GM12878 (cell line): ENCODE results near the gene PLEKHG4B. TPM values are rescaled to one million over a fixed set of nuclear protein-coding genes. Genes with fewer than 3 reads are reported as not detected.

Experiments
- ATAC-seq: fragments of 200-7000 bp; cut with Tn5 transposase; 3 replicates; pipeline ENCODE4 v1.9.1; 2020; ENCODE audit warnings: mild to moderate bottlenecking, moderate library complexity
- BruUV-seq: library from RNA; stranded (reverse); fragments of 400-500 nt; replicated peaks from 2 replicates; lab custom pipeline; 2021; lab: Mats Ljungman, UMichigan
- CTCF ChIA-PET: fragments of 300-600 bp; sonication (Branson Sonifier 250); formaldehyde crosslinking; extraction: SDS; loops from one replicate; lab custom pipeline; 2021; ENCODE audit warnings: inconsistent platforms; lab: Yijun Ruan, JAX
- POLR2A ChIA-PET: fragments of 350-600 bp; formaldehyde crosslinking; extraction: SDS; loops from one replicate; lab custom pipeline; 2021; ENCODE audit warnings: inconsistent platforms; lab: Charles Lee
- RAD21 ChIA-PET: fragments of 300-600 bp; sonication (Branson Sonifier 250); formaldehyde crosslinking; loops from one replicate; lab custom pipeline; 2023; ENCODE audit warnings: antibody characterized with exemption; ENCODE audit not compliant: unreplicated experiment; lab: Charles Lee
- SMC1A ChIA-PET: fragments of 300-600 bp; sonication (Branson Sonifier 250); formaldehyde crosslinking; loops from one replicate; lab custom pipeline; 2023; ENCODE audit not compliant: unreplicated experiment, uncharacterized antibody; lab: Charles Lee
- DNase-seq: peaks from one replicate; pipeline ENCODE4 v3.0.0-alpha.2; 2011; ENCODE audit warnings: low read depth, low spot score
- FAIRE-seq: peaks from 3 replicates; lab custom pipeline; 2011; peaks lifted over from hg19 to GRCh38; lab: Jason Lieb, UNC
- H2AFZ ChIP-seq: 2 replicates; pipeline ENCODE4 v1.6.0; 2011; ENCODE audit warnings: low read depth, low read length, control low read depth; ENCODE audit not compliant: control insufficient read depth
- H3K27ac ChIP-seq: 2 replicates; pipeline ENCODE4 v1.5.1; 2011; ENCODE audit warnings: control low read depth; ENCODE audit not compliant: control insufficient read depth, insufficient read depth
- H3K27me3 ChIP-seq, 2 experiments: replicated peaks in 1 of 2; 2 replicates each; pipeline versions ENCODE4 v1.6.0 to v1.6.1; 2011; ENCODE audit warnings: low read length in 1 of 2; ENCODE audit not compliant: control insufficient read depth in 2 of 2, insufficient read depth in 2 of 2
- H3K36me3 ChIP-seq, 2 experiments: 2 replicates each; pipeline ENCODE4 v1.5.1; 2011; ENCODE audit warnings: low read length in 1 of 2; ENCODE audit not compliant: control insufficient read depth in 2 of 2, insufficient read depth in 2 of 2
- H3K4me1 ChIP-seq: 2 replicates; pipeline ENCODE4 v1.6.1; 2011; ENCODE audit warnings: mild to moderate bottlenecking, low read length, moderate library complexity, mixed read lengths; ENCODE audit not compliant: control insufficient read depth, insufficient read depth
- H3K4me2 ChIP-seq: 2 replicates; pipeline ENCODE4 v1.6.0; 2011; ENCODE audit warnings: control low read depth; ENCODE audit not compliant: control insufficient read depth, insufficient read depth
- H3K4me3 ChIP-seq: fragments of 200-600 bp; sonication (generic); 2 replicates; pipeline ENCODE4 v1.5.1; 2016
- H3K79me2 ChIP-seq: 2 replicates; pipeline ENCODE4 v1.6.0; 2011; ENCODE audit warnings: low read length; ENCODE audit not compliant: control insufficient read depth, insufficient read depth
- H3K9ac ChIP-seq: 2 replicates; pipeline ENCODE4 v1.8.0; 2011; ENCODE audit warnings: low read length, control low read depth, mixed read lengths; ENCODE audit not compliant: control insufficient read depth, insufficient read depth
- H3K9me3 ChIP-seq: replicated peaks from 3 replicates; pipeline ENCODE4 v1.5.1; 2011; ENCODE audit warnings: mild to moderate bottlenecking, low read length; ENCODE audit not compliant: control insufficient read depth, insufficient read depth
- H4K20me1 ChIP-seq: 2 replicates; pipeline ENCODE4 v1.6.0; 2011; ENCODE audit not compliant: control insufficient read depth, insufficient read depth
- ASH2L ChIP-seq: fragments of 300-600, 200-600 bp; sonication (generic); IDR thresholded peaks from 2 replicates; pipeline ENCODE4 v1.6.1; 2017; ENCODE audit warnings: low read depth, mild to moderate bottlenecking, borderline replicate concordance
- FOXK2 ChIP-seq: fragments of 450-650 bp; IDR thresholded peaks from 2 replicates; pipeline ENCODE4 v1.6.1; 2017; ENCODE audit warnings: mild to moderate bottlenecking, moderate library complexity
- REST ChIP-seq: IDR thresholded peaks from 2 replicates; pipeline ENCODE4 v1.6.1; 2012; ENCODE audit warnings: mild to moderate bottlenecking, low read depth, low read length
- SIN3A ChIP-seq: IDR thresholded peaks from 2 replicates; pipeline ENCODE4 v1.6.1; 2012; ENCODE audit warnings: low read depth, low read length, improper control_type of control experiment
- STAT3 ChIP-seq: IDR thresholded peaks from 2 replicates; pipeline ENCODE4 v1.6.1; 2011; ENCODE audit warnings: low read depth, low read length, improper control_type of control experiment
- WGBS: methylation state at CpG from one replicate; pipeline ENCODE4 v1.1.6; 2016; ENCODE audit warnings: low lambda C conversion rate; ENCODE audit not compliant: insufficient replicate concordance, insufficient coverage; ENCODE audit errors: missing lambda C conversion rate; 5-methylcytosine and 5-hydroxymethylcytosine counted together
- in situ Hi-C: fragments of 300-500 bp; cut with MboI; formaldehyde crosslinking; loops from 9 replicates; pipeline ENCODE4 v1.14.3; 2018; ENCODE audit warnings: mixed read lengths
- intact Hi-C: fragments of 100-400 bp; cut with micrococcal nuclease; formaldehyde crosslinking; loops from one replicate; pipeline ENCODE4 v1.14.2; 2022; ENCODE audit not compliant: unreplicated experiment
- polyA plus RNA-seq, 11 experiments: library from polyadenylated mRNA; depleted of rRNA in 4 of 11; unstranded in 6 of 11; stranded (reverse) in 5 of 11; fragments of >200 nt; fragmentation: Nextera tagmentation in 4 of 11; fragmentation: Illumina TruSeq in 1 of 11; extraction: Ambion mirVana in 4 of 11; extraction: Trizol in 1 of 11; gene quantifications; 1 replicate in 1 of 11; 2 replicates in 10 of 11; pipeline versions ENCODE4 v1.2.1 to v1.2.3, GENCODE V29; 2011 to 2016; ENCODE audit warnings: inconsistent platforms in 2 of 11, missing spikeins in 2 of 11, low read depth in 1 of 11
- total RNA-seq, 4 experiments: library from RNA; depleted of rRNA in 3 of 4; stranded (reverse); fragments of >200 nt in 3 of 4; fragmentation: Illumina TruSeq in 1 of 4; extraction: Trizol in 1 of 4; gene quantifications; 2 replicates each; pipeline versions ENCODE4 v1.2.1 to v1.2.3, GENCODE V29; 2013 to 2021

PLEKHG4B gene
- total and polyA plus RNA-seq, 10 of the 15 experiments (the other 5 are each of a cell fraction or from before 2014, with no cell fraction given): under 0.01 to 0.05 (median 0.01) TPM; not detected in 6

GRCh38 chr5:219991-220390 lies 128.0 kb downstream of the PLEKHG4B start:
- H3K4me1 ChIP-seq: peaks cover 9% of the 10 kb centered on the region
- POLR2A ChIA-PET: interaction anchor here (0.7 to 3.4 kb wide), 4 partner anchors 31 to 253 kb away, joined by 3 to 21 read pairs (median 3); partner anchors contain the start of gene PDCD6
- no peak for DNase-seq
- CTCF ChIA-PET: interaction anchor here (1.6 to 2.8 kb wide), 2 partner anchors 32 to 227 kb away, joined by 3 to 13 read pairs; no protein-coding TSS in a partner anchor
- peak overlapping the region; percentile 86; the same call in 1 of the 2 replicates for H3K9ac ChIP-seq
- H3K27me3 ChIP-seq: no peaks in the 10 kb centered on the region
- in situ Hi-C loops: no loop called here
- H2AFZ ChIP-seq: no peak overlapping the region
- no peak for TF ChIP-seq STAT3
- no peak for TF ChIP-seq REST
- TF ChIP-seq ASH2L: peak; percentile 80; the same call in 1 of the 2 replicates
- TF ChIP-seq SIN3A: 0 out of 2 replicates have a peak, but pooled peaks have one; percentile 35
- TF ChIP-seq FOXK2: peak; percentile 23; the same call in 1 of the 2 replicates
- TF ChIP-seq, all 136 proteins: peak for 3
- Histone ChIP-seq H3K4me2 (peak overlapping the region; percentile 66), H3K27ac (peak overlapping the region; percentile 39), H3K4me3 (peak overlapping the region; percentile 98), H3K79me2 (peaks cover 57% of the 10 kb centered on the region), H4K20me1 (no peaks in the 10 kb centered on the region), H3K9me3 (no peaks in the 10 kb centered on the region), H3K36me3 (peaks cover 4% of the 10 kb centered on the region in 2 experiments; a peak in 3 of 4 replicates)
- BruUV-seq: no TSS peak
- ATAC-seq (peak; percentile 46), FAIRE-seq (no peak)
- intact Hi-C loops: loop anchor here (2.0 kb wide), 1 partner anchor 51 kb away; the partner anchor contains the start of gene PDCD6
- 3% methylated on average over 4 of the region's 4 CpGs for WGBS
- ChIA-PET SMC1A (interaction anchor here (0.9 to 2.7 kb wide), 5 partner anchors 12 to 51 kb away, joined by 3 to 9 read pairs (median 4); partner anchors contain the start of gene PDCD6), RAD21 (interaction anchor here (0.8 to 2.4 kb wide), 3 partner anchors 12 to 149 kb away, joined by 3 to 7 read pairs (median 6); no protein-coding TSS in a partner anchor)
